Measurements from ENCODE around the gene VSTM5.
A peak's percentile ranks its signal among the peaks of the same experiment; 100 is the strongest.

Gene VSTM5, protein sequence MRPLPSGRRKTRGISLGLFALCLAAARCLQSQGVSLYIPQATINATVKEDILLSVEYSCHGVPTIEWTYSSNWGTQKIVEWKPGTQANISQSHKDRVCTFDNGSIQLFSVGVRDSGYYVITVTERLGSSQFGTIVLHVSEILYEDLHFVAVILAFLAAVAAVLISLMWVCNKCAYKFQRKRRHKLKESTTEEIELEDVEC

DNA sequence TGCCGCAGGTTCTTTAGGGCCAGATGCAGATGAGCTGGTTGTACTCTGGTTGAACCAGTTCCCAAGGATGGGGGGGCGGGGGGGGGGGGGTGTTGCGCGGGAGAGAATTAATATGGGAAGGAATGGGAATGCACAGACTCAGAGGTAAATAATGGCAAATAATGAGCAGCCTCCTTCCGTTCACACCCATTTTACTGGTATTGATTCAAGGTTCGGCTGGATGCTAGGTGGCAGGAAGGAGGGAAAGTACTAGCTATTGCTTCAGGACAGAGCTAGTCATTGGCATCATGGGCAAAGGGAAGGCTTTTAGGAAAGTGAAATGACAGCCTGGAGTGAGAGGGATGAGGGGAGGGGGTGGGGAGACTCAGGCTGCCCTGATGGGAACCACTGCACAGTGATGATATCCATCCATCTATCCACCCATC lies at the start of gene VSTM5:
Gene VSTM5, minus strand, starts transcription at position 25 of the 425 bp plus-strand sequence. CDS start 116 bp downstream, outside the sequence.
- no peak for TF ChIP-seq CEBPB (IDR thresholded peaks at IDR 0.05)
- no peak for TF ChIP-seq CREB1 (IDR thresholded peaks at IDR 0.05; ENCODE audit: low read depth)
- no peak for TF ChIP-seq RAD21 (IDR thresholded peaks at IDR 0.05; ENCODE audit: low read depth)
- no peak for TF ChIP-seq TAF1 (IDR thresholded peaks at IDR 0.05; ENCODE audit: low read depth)
- TF ChIP-seq ZBTB7A (IDR thresholded peaks at IDR 0.05; ENCODE audit: low read depth): no peak

GRCh38 chr11:93895106-93895862 lies 44.9 kb upstream of the VSTM5 start:
- TF ChIP-seq ZBTB7A (IDR thresholded peaks at IDR 0.05; ENCODE audit: low read depth): no peak
- no peak for TF ChIP-seq EGR1 (IDR thresholded peaks at IDR 0.05)
- TF ChIP-seq FOXM1 (IDR thresholded peaks at IDR 0.05; ENCODE audit: borderline replicate concordance, low read depth): no peak
- peak; percentile 79 for TF ChIP-seq RAD21 (IDR thresholded peaks at IDR 0.05; ENCODE audit: low read depth)
- TF ChIP-seq YY1 (IDR thresholded peaks at IDR 0.05; ENCODE audit: low read depth): no peak

- TF ChIP-seq TAF1 (IDR thresholded peaks at IDR 0.05; ENCODE audit: low read depth) (no peak), CEBPB (IDR thresholded peaks at IDR 0.05) (no peak), CREB1 (IDR thresholded peaks at IDR 0.05; ENCODE audit: low read depth) (no peak), ZBTB7A (IDR thresholded peaks at IDR 0.05; ENCODE audit: low read depth) (no peak), USF1 (IDR thresholded peaks at IDR 0.05) (no peak), EGR1 (IDR thresholded peaks at IDR 0.05) (no peak), TEAD4 (IDR thresholded peaks at IDR 0.05) (no peak), YY1 (IDR thresholded peaks at IDR 0.05; ENCODE audit: low read depth) (no peak), TCF12 (IDR thresholded peaks at IDR 0.05; ENCODE audit: low read depth) (no peak), RAD21 (IDR thresholded peaks at IDR 0.05; ENCODE audit: low read depth) (no peak), NFIC (IDR thresholded peaks at IDR 0.05) (no peak)
- TF ChIP-seq, protein P1, sequence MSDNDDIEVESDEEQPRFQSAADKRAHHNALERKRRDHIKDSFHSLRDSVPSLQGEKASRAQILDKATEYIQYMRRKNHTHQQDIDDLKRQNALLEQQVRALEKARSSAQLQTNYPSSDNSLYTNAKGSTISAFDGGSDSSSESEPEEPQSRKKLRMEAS (IDR thresholded peaks at IDR 0.05): no peak
- TF ChIP-seq, protein P2, sequence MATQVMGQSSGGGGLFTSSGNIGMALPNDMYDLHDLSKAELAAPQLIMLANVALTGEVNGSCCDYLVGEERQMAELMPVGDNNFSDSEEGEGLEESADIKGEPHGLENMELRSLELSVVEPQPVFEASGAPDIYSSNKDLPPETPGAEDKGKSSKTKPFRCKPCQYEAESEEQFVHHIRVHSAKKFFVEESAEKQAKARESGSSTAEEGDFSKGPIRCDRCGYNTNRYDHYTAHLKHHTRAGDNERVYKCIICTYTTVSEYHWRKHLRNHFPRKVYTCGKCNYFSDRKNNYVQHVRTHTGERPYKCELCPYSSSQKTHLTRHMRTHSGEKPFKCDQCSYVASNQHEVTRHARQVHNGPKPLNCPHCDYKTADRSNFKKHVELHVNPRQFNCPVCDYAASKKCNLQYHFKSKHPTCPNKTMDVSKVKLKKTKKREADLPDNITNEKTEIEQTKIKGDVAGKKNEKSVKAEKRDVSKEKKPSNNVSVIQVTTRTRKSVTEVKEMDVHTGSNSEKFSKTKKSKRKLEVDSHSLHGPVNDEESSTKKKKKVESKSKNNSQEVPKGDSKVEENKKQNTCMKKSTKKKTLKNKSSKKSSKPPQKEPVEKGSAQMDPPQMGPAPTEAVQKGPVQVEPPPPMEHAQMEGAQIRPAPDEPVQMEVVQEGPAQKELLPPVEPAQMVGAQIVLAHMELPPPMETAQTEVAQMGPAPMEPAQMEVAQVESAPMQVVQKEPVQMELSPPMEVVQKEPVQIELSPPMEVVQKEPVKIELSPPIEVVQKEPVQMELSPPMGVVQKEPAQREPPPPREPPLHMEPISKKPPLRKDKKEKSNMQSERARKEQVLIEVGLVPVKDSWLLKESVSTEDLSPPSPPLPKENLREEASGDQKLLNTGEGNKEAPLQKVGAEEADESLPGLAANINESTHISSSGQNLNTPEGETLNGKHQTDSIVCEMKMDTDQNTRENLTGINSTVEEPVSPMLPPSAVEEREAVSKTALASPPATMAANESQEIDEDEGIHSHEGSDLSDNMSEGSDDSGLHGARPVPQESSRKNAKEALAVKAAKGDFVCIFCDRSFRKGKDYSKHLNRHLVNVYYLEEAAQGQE (IDR thresholded peaks at IDR 0.05; ENCODE audit: low read depth): no peak
Measured at GRCh38 chr11:93890391-93891051, 40.1 kb upstream of the VSTM5 start.

- no peak for TF ChIP-seq EP300 (IDR thresholded peaks at IDR 0.05; ENCODE audit: borderline replicate concordance)
Measured at GRCh38 chr11:93887111-93887510, 36.7 kb upstream of the VSTM5 start.

DNA sequence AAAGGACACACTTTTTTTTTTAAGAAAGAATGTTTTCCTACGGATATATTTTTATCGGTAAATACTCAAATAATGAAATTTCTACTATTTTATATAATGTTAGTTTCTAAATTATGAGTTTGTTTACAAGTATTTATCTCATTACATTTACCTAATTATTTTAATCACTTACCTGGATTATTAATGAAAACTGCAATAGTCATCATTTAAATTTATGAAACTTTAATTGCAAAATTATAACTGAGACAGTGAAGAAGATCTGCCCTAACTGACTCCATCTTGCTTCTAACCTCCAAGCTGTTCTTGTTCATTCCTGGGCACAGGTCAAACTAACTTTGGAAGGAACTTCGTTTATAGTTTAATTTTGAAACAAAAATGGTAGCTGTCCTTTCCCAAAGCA lies 25.2 kb upstream of the VSTM5 start:
- no peak for TF ChIP-seq YY1 (IDR thresholded peaks at IDR 0.05; ENCODE audit: low read depth)
- TF ChIP-seq, protein P2 (IDR thresholded peaks at IDR 0.05; ENCODE audit: low read depth): no peak
- TF ChIP-seq ZBTB7A (IDR thresholded peaks at IDR 0.05; ENCODE audit: low read depth): no peak
- TF ChIP-seq NFIC (IDR thresholded peaks at IDR 0.05): no peak
- TF ChIP-seq TCF12 (IDR thresholded peaks at IDR 0.05; ENCODE audit: low read depth): no peak
- TF ChIP-seq TEAD4 (IDR thresholded peaks at IDR 0.05): no peak
- no peak for TF ChIP-seq TAF1 (IDR thresholded peaks at IDR 0.05; ENCODE audit: low read depth)
- no peak for TF ChIP-seq FOXM1 (IDR thresholded peaks at IDR 0.05; ENCODE audit: borderline replicate concordance, low read depth)
- no peak for TF ChIP-seq EGR1 (IDR thresholded peaks at IDR 0.05)
- TF ChIP-seq, protein P1 (IDR thresholded peaks at IDR 0.05): no peak
- TF ChIP-seq USF1 (IDR thresholded peaks at IDR 0.05): no peak
- no peak for TF ChIP-seq RAD21 (IDR thresholded peaks at IDR 0.05; ENCODE audit: low read depth)

DNA sequence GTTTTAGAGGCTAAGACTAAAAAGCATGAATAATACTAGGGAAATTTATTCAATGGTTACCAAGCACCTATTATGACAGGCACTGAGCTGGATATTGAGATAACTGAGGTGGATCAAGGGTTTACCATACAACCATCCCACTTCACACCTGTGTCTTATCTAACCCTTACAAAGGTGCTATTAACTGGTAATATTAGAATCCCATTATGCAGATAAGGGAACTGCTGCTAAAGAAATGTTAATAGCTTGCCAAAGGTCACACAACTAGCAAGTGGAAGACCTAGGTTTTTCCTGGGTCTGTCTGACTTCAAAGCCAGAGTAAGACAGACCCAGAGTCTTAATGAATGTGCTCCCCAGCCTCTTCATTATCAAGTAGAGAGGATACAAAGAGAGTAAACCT lies 21.1 kb upstream of the VSTM5 start:
- no peak for TF ChIP-seq TCF12 (IDR thresholded peaks at IDR 0.05; ENCODE audit: low read depth)
- no peak for TF ChIP-seq FOXM1 (IDR thresholded peaks at IDR 0.05; ENCODE audit: borderline replicate concordance, low read depth)
- no peak for TF ChIP-seq EP300 (IDR thresholded peaks at IDR 0.05; ENCODE audit: borderline replicate concordance)
- TF ChIP-seq TAF1 (IDR thresholded peaks at IDR 0.05; ENCODE audit: low read depth): no peak
- no peak for TF ChIP-seq RAD21 (IDR thresholded peaks at IDR 0.05; ENCODE audit: low read depth)
- TF ChIP-seq YY1 (IDR thresholded peaks at IDR 0.05; ENCODE audit: low read depth): no peak
- no peak for TF ChIP-seq CEBPB (IDR thresholded peaks at IDR 0.05)

All from Ishikawa (cell line).